NCI-H2196 (cell line): ENCODE results near the gene FGFR3.

Experiments
- DNase-seq: peaks from one replicate; lab custom pipeline; 2025; ENCODE audit not compliant: unreplicated experiment; lab: John Stamatoyannopoulos, UW

FGFR3 gene

DNA sequence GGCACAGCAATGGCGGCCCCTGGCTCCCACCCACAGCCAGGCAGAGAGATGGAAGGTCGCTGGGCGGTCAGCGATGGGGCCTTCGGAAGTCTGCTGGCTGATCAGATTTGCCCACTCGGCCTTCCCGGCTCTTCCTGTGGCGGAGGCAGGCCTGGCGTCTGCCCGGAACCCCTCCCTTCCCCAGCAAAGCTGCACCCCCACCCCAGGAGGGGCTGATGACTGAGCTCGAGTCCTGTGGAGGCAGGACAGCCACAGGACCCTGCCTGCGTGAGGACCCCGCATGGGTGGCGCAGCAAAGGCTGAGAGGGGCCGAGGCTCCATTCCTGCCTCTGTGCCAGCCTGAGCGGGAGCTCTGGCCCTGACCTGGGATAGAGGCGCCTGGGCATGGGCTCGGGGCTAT lies 37.0 kb upstream of the FGFR3 start:
- no peak for DNase-seq

DNA sequence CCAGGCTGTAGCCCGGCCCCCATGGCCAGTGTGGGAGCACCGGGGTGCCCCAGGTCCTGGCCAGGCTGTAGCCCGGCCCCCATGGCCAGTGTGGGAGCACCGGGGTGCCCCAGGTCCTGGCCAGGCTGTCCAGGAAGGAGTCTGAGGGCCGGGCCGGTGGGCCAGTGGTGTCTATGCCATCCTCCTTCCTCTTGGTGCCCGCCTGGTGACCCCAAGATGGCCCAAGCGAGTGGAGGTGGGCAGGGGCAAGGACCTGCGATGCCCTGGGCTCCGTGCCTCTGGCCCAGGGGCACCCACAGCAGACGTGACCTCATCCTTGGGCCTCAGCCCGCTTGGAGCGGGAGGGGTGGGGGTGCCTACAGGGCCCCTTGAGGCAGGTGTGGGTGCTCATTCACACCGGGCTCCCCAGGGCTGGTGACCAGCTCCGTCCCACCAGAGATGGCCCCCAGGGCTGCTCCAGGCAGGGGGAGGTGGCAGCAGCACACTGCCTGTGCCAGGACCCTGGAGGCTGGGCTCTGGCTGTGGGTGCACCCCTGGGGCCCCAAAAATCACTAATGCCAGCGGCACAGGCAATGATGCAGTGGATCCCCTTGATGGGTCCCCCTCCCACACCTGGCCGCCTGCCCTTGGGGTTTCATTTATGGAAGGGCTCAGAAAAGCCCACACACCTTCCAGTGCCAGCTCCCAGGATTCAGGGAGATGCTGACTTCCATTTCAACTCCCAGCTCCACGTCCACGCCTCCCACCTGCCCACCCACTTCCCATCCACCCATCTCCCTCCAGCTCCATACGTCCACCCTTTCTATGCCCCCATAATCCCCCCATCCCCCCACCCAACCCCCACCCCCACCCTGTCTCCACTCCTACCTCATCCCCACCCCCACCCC lies 36.0 kb upstream of the FGFR3 start:
- DNase-seq, result no peak

DNA sequence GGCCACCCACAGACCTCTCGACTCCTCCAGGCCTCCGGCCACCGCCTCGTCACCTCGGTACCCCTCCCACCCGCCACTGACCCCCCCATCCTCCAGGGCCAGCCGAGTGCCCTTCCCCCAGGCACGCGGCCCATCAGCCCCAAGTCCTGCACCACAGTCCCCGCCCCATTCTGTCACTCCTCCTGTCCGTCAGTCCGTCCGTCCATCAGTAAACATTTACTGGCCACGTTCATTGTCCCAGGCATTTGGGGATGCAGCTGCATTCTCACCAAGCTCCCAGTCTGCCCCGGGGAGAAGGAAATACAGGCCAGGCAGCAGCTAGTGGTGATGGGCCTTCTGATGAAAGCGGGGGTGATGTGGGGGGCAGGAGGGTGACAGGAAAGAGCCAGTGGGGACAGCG lies 35.3 kb upstream of the FGFR3 start:
- no peak for DNase-seq

DNA sequence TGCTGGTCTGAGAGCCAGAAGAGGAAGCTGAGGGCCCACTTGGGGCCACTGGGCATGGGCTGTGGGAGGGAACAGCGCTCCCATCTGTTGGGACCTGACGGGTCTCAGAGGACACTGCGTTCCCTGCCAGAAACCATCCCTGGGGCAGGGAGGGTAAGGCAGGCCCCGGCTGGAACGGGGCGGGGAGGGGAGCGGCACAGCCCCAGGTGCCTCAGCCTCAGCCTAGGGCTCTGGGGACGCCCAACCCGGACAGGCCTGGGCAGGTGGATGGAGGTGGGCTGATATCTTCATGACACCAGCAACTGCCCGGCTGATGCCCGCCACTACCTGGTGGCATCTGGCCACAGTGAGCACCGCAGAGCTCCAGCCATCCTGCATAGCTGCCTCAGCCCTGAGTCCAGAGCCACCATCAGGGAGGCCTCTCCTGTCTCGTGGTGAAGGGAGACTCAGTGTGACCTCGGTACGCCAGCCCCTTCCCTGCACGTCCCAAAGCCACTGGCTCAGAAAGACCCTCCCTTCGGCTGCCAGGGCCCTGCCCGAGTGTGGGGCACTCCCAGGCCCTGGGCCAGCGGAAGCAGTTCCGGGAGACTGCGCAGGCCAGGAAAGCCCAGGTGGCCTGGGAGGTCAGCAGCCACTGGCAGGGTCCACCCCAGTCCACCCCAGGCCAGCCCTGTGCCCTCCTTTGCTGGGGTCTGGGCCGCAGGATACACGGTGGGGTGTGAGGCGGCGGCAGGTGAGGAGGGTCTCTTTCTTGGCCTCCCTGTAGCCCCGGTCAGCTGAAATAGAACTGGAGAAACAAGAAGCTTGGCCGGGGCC lies 34.6 kb upstream of the FGFR3 start:
- no peak for DNase-seq

DNA sequence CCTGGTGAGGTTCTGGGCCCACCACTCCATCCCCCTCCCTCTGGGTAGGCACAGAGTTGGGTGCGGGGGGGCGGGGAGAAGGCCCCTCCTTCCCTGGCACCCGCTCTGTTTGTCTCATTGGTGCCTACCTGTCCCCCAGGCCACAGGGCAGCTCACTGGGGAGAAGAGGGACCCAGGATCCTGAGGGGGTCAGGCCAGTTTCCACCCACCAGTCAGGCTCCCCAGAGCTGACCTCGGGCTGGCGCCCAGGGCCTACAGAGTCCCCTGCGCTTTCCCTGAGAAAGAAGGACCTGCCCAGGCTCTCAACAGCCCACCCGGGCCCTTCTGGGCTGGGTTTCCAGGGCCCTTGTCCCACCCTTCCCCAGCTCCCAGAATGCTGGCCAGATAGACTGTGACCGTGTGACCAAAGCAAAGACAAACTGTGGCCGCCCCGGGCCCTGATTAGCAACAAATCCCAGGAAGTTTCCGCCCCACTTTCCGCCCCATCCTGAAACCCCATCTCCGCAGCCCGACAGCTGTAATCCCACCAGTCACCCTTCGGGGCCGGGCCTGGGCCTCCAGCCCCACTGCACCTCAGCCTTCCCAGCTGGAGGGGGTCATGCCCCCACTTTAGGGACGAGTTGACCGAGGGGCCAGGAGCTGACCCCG lies 33.8 kb upstream of the FGFR3 start:
- no peak for DNase-seq

DNA sequence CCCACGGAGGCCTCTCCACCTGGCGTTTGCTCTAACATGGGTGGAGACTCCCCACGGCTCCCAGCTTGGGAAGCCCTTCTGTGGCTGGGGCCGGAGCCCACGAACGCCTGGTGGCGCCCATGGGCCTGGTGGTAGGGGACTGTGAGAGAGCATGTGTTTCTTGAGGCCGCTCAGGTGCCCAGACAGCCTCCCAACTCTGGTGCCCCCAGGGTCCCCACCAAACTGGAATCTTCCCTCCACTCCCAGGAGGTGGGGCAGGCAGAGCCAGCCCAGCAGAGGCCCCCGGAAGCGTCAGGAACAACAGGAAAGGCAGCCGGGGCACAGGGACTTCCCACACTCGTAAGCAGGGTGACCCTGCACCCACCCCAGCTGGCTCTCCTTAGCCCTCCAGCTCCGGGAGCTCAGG lies 33.3 kb upstream of the FGFR3 start:
- no peak for DNase-seq

DNA sequence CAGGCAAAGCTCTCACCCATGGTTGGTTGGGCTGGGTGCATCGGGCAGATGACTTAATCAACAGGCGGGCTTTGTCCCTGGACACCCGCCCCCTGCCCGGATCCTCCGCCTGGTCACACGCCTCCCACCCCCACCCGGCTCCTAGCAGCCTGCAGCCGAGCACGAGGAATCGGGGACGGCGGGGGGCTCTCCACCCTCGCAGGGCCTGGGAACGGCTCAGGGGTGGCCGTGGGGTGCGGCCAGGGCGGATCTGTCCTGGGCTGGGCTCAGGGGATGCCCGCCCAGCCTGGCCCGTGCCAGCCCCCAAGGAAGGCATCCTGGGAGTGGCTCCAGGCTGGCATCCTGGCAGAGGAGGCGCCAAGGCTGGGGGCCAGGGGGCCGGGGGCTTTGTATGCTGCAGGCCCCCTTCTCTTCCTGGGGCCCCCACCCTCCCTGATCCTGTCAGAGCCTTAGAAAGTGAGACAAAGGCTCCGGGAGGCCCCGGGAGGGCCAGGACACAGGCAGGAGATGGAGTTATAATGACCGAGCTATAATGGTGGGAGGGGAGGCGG lies 32.5 kb upstream of the FGFR3 start:
- DNase-seq, result no peak

DNA sequence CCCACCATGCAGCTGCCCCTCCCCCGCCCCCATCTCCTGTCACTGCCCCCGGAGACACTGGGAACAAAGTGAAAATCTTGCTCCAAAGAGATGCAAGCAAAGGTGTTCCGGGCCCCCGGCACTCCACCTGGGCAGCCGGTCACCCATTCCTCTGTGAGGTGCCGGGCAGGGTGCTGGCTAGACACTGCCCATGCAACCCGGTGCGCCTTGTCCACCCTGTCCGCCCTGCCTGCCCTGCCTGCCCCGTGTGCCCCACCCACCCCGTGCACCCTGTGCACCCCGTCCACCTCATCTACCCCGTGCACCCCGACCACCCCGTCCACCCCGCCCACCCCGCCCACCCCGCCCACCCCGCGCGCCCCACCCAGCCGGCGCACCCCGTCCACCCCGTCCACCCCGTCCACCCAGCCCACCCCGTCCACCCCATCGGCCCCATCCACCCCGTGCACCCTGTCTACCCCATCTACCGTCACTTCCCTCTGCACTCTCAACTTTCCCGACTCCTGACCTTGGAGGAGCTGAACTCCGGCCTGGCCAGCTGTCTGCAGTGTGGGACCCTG lies 31.9 kb upstream of the FGFR3 start:
- DNase-seq, result no peak

DNA sequence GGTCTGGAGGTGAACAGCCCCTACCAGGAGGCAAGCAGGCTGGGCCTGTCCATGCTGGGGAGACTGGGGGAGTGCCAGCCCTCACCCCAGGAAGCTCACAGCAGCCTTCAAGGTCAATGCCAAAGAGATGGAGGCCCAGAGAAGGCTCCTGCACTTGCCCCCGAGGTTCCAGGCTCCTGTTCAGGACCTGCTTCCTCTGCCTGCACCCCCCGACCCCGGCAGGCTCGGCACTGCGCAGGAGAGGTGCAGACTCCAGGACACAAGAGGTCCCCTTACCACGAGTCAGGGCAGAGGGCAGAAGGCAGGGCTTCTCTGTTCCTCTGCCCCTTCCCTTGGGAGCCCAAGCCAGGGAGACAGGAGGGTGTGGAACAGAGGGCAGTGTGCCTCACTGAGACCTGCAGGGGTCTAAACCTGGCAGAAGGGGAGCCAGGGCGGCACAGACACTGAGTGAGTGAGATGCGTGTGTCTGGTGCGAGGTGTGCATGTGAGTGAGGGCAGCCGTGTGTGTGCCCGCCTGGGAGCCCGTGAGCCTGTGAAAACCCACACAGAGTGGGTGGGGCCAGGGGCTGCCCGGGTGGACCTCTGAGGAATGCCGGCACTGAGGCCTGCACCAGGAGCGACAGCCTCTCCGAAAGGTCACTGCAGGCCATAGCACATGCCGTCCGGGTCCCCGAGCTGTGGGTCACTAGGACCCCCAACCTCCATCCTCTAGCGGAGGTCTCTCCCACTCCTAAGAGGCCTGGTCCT lies 30.7 kb upstream of the FGFR3 start:
- DNase-seq, result no peak

DNA sequence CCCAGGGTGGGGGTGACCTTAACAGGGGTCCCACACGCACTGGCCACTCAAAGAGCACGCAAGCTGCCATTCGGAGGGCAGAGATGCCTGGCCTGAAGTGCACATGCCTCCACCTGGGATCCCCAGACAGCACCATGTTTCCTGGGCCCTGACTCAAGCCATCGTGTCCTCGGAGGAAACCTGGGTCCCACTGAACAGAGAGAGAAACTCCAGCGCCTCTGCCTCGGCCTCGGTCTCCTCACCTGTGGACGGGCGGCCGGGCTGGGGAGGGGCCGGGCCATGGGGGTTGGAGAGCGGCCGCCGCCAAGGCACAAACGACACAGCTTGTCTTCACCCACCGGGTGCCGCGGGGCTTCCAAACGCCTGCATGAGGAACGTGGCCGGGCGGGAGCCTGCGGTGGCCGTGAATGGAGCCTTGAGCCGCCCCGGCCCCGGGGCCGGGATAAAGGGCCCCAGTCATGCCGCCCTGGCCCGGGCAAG lies 30.0 kb upstream of the FGFR3 start:
- DNase-seq, result no peak

DNA sequence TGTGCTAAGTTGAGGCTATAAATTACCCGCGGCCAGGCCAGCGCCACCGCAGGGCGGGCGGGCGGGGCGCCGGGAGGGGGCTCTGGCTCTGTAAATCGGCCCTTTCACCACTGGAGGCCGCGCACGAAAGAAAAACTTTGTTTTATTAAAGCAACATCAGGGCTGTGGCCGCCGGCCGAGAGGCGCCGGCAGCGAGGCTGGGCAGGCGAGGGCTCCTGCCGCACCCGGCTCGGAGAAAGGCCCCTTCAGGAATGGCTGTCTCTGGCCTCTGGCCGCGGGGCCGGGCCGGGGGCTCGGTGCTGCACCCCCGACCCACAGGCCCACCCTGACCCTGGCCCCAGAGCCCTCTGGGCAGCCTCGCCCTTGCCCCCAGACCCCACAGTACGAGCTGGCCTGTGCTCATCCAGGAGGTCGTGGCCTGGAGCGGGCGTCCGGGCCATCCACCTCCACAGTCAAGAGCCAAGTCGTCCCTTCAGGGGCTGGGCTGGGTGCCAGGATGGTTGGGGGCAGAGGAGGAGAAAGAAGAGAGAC lies 29.5 kb upstream of the FGFR3 start:
- DNase-seq, result no peak

DNA sequence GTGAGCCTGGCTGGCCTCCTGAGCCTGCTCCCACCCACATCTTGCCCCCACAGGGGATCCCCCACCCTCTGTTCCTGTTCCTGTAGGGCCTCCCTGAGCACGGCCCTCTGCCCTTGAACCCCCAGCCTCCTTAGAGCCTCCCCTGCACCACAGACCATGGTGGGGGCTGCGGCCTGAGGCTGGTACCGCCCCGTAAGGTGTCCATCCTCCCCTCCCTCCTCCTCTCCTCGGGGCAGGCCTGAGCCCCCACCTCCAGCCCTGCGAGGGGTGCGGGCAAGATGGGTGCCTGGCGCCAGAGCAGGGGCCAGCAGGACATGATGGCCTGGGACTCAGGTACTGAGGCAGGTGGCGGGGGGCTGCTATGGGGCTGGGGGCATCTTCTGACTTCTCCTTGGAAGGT lies 28.4 kb upstream of the FGFR3 start:
- DNase-seq, result no peak

DNA sequence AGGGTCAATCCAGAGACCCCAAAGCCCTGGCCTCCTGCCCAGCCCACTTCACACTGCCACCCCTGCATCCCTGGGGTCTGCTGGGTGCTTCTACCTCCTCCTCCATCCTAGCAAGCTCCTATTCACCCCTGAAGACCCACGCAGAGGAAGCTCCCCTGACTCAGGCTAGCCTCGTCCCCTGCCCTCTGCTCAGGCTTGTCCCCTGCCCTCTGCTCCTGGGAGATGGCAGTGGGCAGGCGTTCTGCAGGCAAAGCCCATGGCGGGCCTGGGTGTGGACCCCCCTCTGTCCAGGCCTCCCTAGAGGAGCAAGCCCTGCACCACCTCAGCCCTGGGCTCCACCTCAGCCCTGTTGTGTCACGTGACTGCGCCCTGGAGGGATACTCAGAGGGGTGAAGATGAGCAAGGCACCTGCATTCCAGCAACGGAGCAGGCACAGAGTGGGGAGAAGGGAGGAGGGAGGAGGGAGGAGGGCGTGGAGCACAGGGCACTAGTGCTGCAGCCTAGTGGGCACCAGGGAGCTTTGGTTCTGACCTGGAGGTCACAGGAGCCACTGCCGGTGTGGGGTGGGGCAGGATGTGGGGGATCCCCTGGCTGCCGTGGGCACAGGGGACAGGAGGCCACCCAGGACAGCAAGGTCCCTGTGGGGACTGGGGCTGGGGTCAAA lies 27.6 kb upstream of the FGFR3 start:
- no peak for DNase-seq

DNA sequence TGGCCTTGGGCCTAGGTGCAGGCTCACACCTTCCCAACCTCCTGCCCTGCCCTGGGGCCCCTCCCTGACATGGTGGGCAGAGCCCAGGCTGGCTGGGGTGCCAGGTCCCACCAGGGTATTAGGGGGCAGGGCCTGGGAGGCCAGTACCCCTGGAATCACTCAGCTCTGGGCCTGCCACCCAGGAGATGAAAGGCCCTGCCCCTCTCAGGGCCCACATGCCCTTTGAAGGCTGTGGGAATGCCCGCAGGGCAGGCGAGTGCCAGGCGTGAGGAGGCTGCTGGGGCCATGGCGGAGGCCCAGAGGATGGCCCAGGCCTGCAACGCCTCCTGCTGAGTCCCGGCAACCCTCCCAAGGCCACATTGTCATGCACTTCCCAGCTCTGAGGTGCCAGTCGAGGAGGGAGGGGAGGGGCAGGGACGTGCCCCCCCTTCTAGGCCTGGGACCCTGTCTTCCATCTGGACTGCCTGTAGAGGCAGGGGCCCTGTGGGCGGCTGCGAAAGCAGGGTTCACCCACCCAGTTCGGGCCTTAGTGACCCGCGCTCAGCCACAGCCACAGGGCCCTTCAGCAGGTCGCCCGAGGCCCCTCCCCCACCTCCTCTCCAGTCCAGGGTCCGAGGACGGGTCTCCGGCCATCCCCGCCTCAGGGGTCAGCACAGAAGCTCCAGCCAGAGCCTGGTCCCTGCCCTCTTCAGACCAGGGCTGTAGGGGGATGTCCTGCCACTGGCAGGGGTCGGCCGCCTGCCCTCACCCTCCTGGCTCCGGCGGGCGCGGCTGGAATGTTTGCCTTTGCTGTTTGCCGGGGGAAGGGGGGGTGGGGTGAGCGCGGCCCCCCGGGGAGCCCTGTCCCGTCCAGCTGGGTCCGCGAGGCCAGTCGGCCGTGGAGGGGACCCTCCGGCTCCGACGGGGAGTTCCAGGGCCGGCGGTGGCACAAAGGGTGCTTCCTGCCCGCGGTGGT lies 26.7 kb upstream of the FGFR3 start:
- DNase-seq, result no peak

DNA sequence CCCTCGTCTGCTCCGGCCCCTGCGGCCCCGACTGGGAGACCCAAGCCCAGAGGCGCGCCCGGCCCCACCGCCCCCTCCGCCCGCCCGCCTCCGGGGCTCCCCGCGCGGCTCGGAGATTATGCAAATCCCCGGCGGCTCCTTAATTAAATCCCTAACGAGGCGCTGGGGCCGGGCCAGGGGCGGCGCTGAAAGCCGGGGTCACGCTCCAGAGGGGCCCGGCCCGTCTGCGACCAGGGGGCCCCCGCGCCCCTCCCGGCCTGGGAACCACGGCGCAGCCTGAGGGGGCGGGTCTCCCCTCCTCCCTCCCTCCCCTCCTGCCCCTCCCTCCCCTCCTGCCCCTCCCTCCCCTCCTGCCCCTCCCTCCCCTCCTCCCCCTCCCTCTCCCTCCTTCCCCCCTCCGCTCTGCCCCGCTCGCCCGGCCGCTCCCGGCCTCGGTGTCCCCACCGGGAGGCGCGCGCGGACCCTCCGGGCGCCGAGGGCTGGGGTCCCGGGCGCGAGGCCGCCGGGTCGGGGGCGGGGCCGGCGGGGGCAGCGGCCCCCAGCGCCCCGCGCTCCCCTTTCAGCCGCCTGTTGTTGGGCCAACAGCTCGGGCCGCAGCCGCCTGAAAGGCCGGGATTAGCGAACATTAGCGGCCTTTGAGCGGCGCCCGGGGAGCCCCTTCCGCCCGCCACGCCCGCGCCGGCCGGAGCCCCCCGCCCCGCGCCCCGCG lies 25.9 kb upstream of the FGFR3 start:
- no peak for DNase-seq

DNA sequence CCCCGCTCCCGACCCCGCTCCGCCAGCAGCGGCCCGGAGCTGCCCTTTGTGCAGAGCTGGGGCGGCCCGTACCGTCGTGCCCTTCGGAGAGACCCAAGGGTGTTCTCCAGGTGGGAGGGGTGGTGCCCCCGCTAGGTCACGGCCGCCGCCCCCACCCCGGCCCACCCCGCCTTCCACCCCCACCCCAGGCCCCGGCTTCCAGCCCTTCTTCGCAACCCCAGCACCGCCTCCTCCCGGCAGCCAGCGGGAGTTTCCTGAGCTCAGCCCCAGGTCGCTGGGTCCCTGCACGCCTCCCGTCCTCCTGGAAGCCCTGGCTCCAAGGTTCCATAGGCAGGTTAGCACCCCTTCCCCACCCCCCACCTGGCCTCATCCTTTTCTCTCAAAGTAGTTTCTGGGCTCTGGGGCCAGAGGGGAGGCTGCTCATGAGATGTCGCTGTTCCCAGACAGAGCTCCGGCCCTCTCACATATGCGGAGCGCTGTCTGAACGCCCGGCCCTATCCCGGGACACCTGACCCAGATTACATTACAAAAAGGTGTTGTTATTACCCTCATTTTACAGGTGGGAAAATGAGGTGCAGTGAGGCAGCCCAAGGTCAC lies 25.2 kb upstream of the FGFR3 start:
- DNase-seq, result peak; percentile 13

DNA sequence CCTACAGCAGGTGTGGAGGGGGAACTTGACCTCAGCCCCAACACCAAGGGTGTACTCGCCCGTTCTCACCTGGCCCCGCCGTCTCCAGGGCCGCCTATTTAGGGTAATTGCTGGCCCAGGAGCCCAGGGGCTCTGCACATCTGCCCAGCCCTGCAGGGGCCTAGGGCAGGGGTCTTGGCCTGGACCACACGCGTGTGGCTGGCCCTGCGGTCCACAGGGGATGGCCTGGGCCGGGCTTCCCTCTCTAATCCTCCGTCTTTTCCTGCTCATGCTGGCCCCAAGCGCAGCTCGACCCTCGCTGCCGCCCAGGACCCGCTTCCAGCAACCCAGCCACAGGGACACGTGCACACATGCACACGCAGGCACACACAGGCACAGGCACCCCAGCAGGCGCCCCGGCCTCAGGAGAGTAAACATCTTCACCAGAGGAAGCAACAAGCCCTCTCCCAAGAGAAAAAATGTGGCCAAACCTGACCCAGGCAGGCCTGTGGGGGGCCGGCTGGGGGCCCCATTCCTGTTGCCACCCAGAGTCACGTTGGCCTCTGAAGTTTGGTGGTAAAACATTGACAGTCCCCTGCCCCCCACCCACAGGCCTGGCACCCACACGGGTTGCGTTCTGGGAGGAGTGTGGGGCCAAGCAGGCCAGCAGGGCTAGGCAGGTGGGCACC lies 24.6 kb upstream of the FGFR3 start:
- DNase-seq, result no peak
